Fibroblast of pulmonary artery (primary cell): ENCODE measurements around the gene NUP214.

Source experiments
- DNase-seq: peaks from one replicate; pipeline ENCODE4 v3.0.0-alpha.2; 2010; ENCODE audit warnings: low read depth
- H3K4me3 ChIP-seq: replicated peaks from 2 replicates; pipeline ENCODE4 v1.5.1; 2011; ENCODE audit warnings: low read depth, mild to moderate bottlenecking, control low read depth, low read length, moderate library complexity
- CTCF ChIP-seq: IDR thresholded peaks from 2 replicates; pipeline ENCODE4 v1.5.1; 2011; ENCODE audit warnings: mild to moderate bottlenecking, control low read depth, low read length, inconsistent platforms; ENCODE audit errors: missing control alignments

The NUP214 gene

GRCh38 chr9:131092548-131093440, 32.6 kb upstream of the NUP214 start:
- H3K4me3 ChIP-seq = no peak overlapping the region
- DNase-seq = no peak
- TF ChIP-seq CTCF = no peak

DNA sequence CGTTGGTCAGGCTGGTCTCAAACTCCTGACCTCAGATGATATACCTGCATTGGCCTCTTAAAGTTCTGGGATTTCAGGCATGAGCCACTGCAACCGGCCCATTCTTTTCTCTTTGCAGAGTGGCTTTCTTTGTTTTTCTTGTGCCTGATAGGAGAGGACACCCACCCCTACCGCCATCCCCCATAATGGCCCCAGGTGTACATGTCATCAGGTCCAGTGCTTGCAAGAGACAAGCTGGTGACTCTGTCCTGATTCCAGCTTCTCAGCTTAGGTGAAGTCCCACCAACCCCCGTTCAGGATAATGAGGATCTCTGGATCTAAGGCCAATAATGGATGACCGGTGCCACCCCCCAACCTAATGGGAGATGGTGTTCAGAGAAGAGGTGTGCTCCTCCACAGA, 31.4 kb upstream of the NUP214 start:
- no peak for TF ChIP-seq CTCF
- no peak overlapping the region for H3K4me3 ChIP-seq
- no peak for DNase-seq

DNA sequence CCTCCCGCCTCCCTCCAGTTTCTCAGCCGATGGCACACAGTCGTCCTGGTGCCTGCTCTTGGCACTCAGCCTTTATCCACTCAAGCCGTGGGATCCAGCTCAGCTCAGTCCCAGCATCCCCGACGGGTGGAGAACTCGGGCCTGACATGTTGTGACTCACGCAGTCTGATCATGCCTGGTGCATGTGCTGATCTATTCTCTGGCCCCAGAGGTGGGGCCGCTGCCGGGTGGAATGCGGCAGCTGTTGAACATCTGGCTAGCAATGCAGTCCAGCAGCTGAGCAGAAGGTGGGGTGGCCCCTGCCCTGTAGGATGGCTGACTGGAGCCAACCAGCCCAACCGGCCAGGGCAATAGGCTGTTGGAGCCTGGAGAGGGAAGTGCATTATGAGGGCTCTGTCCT, 30.8 kb upstream of the NUP214 start:
- DNase-seq = peak; percentile 40
- no peak overlapping the region for H3K4me3 ChIP-seq
- TF ChIP-seq CTCF = no peak

- TF ChIP-seq CTCF = no peak
- H3K4me3 ChIP-seq = no peak overlapping the region
- DNase-seq = no peak
Observed at GRCh38 chr9:131095666-131096268, 29.6 kb upstream of the NUP214 start.

DNA sequence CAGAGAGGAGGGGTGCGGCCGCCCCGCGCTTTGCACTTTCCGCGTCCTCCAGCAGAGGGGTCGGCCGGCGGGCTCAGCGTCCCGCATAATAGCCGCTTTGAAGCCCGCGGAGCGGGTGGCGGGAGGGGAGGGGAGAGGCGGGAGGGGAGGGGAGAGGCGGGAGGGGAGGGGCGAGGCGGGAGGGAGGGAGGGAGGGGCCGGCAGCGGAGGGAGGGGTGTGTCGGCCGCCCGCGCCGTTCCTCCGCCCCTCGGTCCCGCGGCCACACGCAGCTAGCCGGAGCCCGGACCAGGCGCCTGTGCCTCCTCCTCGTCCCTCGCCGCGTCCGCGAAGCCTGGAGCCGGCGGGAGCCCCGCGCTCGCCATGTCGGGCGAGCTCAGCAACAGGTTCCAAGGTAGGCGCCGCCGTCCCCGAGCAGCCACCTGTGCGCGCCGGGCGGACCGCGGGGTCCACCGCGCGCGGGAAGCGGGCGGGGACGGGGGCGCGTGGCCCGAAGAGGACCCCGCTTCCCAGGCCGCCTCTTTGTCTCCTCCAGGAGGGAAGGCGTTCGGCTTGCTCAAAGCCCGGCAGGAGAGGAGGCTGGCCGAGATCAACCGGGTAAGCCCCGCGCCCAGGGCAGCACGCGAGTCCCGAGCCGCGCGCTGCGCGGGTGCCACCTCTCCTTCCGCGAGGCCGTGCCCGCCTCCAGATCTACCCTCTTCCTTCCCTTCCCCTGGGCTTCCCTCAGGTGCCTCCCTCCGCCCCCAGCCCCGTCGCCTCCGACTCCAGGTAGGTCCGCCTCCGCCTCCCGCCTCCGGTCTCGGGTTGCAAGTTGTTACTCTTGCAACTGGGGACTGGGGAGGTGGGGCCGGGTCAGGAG, 28.9 kb upstream of the NUP214 start, which contains the start of gene AIF1L:
AIF1L (plus strand) TSS at position 263 of the 857 bp plus-strand sequence; CDS start at position 362, 99 bp downstream.
- no peak within 1 kb of the TSS for H3K4me3 ChIP-seq
- TF ChIP-seq CTCF = no peak

DNA sequence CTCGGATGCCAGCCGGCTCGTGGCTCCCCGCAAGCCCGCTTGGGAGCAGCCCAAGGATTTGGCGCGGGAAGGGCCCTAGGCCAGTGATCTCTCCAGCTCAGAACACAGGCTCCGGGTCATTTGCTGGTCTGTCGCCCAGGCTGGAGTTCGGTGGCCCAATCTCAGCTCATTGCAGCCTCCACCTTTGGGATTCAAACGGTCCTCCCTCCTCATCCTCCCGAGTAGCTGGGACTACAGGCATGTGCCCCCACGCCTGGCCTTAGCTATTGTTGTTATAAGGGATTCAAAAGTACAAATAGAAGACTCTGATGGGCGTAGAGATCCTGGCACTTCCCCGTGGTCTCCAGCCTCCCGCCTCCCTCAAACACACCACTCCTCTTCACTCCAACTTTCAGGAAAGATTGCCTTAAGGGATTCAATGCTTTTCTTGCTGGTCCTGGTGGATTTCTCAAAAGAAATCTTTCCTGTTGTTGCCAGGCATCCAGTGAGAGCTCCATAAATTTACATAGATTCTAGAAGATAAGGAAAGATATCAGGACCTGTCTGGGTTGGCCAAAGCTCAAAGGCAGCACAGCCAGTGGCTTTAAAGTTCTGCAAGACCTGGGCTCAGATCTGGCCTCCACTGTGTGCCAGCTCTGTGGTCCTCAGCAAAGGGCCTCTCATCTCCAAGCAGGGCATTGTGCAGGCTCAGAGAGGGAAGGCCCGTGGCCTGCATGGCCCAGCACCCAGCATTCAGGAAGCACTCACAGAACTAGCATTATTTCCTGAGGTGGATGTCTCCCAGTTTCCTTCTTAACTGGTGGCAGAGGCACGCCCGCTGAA, 28.0 kb upstream of the NUP214 start:
- TF ChIP-seq CTCF = no peak
- no peak for DNase-seq
- H3K4me3 ChIP-seq = no peak overlapping the region

More for the DNA sequence above, 28.9 kb upstream of the NUP214 start, which contains the start of gene AIF1L:
- no peak for DNase-seq
